ENCODE data around the gene COMMD1.

The COMMD1 gene

DNA sequence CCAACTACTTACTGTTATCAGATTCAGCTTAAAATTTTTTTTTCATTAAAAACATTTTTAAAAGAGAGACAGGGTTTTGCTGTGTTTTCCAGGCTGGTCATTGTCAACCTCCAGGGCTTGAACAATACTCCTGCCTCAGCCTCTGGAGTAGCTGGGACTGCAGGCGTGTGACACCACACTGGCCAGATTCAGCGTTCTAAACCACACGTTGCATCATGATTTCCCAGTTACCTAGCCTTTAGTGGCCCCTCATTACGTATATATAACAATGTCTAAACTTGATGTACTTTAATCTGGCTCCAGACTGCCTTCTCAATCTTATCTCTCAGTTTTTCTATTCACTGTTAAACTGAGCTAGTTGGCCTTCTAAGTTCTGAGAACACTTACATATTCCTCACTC is 89.6 kb downstream of the COMMD1 start:
- no peaks in the 10 kb centered on the region for H3K4me1 ChIP-seq (ENCODE audit: low read length)
- H3K36me3 ChIP-seq (replicated peaks; ENCODE audit: insufficient read depth, low read length): no peaks in the 10 kb centered on the region
- no peak for DNase-seq
- no peaks in the 10 kb centered on the region; the same call in 1 of the 2 replicates for H4K20me1 ChIP-seq (ENCODE audit: insufficient read depth, low read length)
- H3K9me3 ChIP-seq (replicated peaks; ENCODE audit: insufficient read depth, low read length): no peaks in the 10 kb centered on the region
- no peaks in the 10 kb centered on the region for H3K9me2 ChIP-seq (replicated peaks; ENCODE audit: insufficient read depth, low read length)
- no peak overlapping the region for H2AFZ ChIP-seq (ENCODE audit: low read length)
- H3K27ac ChIP-seq (ENCODE audit: low read length): no peak overlapping the region
- no peaks in the 10 kb centered on the region for H3F3A ChIP-seq (ENCODE audit: insufficient read depth, low read length)
- no peaks in the 10 kb centered on the region for H3K79me2 ChIP-seq (ENCODE audit: low read length)
- no peak overlapping the region for H3K9ac ChIP-seq (ENCODE audit: low read length)
- no peaks in the 10 kb centered on the region for H3K27me3 ChIP-seq (replicated peaks; ENCODE audit: insufficient read depth, low read length)
- TF ChIP-seq EZH2 (optimal IDR thresholded peaks at IDR 0.05; ENCODE audit: low read depth, low read length): no peak
- no peak for TF ChIP-seq EZH2phosphoT487 (IDR thresholded peaks at IDR 0.05; ENCODE audit: low read length)
- TF ChIP-seq, protein P1, sequence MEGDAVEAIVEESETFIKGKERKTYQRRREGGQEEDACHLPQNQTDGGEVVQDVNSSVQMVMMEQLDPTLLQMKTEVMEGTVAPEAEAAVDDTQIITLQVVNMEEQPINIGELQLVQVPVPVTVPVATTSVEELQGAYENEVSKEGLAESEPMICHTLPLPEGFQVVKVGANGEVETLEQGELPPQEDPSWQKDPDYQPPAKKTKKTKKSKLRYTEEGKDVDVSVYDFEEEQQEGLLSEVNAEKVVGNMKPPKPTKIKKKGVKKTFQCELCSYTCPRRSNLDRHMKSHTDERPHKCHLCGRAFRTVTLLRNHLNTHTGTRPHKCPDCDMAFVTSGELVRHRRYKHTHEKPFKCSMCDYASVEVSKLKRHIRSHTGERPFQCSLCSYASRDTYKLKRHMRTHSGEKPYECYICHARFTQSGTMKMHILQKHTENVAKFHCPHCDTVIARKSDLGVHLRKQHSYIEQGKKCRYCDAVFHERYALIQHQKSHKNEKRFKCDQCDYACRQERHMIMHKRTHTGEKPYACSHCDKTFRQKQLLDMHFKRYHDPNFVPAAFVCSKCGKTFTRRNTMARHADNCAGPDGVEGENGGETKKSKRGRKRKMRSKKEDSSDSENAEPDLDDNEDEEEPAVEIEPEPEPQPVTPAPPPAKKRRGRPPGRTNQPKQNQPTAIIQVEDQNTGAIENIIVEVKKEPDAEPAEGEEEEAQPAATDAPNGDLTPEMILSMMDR (IDR thresholded peaks at IDR 0.05; ENCODE audit: low read length): no peak
- H3K4me3 ChIP-seq (ENCODE audit: low read length): no peak overlapping the region
- no peak overlapping the region for H3K4me2 ChIP-seq (ENCODE audit: low read depth, low read length)

DNA sequence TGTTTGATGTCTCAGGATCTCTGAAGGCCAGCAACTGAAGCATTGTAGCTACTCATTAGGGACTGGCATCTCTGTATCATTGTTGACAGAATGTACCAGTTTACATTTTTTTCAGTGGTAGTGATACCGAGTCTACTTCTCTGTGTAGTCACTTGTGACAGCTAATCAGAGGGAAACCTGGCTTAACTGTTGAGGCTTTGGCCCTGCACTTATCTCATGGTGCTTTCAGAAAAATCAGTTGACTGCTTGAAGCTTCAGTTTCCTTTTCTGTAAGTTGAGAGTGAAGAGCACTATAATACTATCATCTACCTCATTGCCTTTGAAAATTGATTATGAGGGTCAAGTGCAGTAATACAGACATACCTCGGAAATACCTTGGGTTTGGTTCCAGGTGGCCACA is 90.0 kb downstream of the COMMD1 start:
- Histone ChIP-seq H3K4me3 (ENCODE audit: low read length) (no peak overlapping the region), H3K36me3 (replicated peaks; ENCODE audit: insufficient read depth, low read length) (no peaks in the 10 kb centered on the region), H3K4me2 (ENCODE audit: low read depth, low read length) (no peak overlapping the region), H3K9ac (ENCODE audit: low read length) (no peak overlapping the region), H4K20me1 (ENCODE audit: insufficient read depth, low read length) (no peaks in the 10 kb centered on the region; the same call in 1 of the 2 replicates), H2AFZ (ENCODE audit: low read length) (no peak overlapping the region), H3K27ac (ENCODE audit: low read length) (no peak overlapping the region), H3K4me1 (ENCODE audit: low read length) (no peaks in the 10 kb centered on the region), H3K9me3 (replicated peaks; ENCODE audit: insufficient read depth, low read length) (no peaks in the 10 kb centered on the region), H3K79me2 (ENCODE audit: low read length) (no peaks in the 10 kb centered on the region), H3F3A (ENCODE audit: insufficient read depth, low read length) (no peaks in the 10 kb centered on the region), H3K9me2 (replicated peaks; ENCODE audit: insufficient read depth, low read length) (no peaks in the 10 kb centered on the region), H3K27me3 (replicated peaks; ENCODE audit: insufficient read depth, low read length) (no peaks in the 10 kb centered on the region)
- DNase-seq: no peak
- no peak for TF ChIP-seq EZH2phosphoT487 (IDR thresholded peaks at IDR 0.05; ENCODE audit: low read length)
- TF ChIP-seq, protein P1 (IDR thresholded peaks at IDR 0.05; ENCODE audit: low read length): no peak
- no peak for TF ChIP-seq EZH2 (optimal IDR thresholded peaks at IDR 0.05; ENCODE audit: low read depth, low read length)

DNA sequence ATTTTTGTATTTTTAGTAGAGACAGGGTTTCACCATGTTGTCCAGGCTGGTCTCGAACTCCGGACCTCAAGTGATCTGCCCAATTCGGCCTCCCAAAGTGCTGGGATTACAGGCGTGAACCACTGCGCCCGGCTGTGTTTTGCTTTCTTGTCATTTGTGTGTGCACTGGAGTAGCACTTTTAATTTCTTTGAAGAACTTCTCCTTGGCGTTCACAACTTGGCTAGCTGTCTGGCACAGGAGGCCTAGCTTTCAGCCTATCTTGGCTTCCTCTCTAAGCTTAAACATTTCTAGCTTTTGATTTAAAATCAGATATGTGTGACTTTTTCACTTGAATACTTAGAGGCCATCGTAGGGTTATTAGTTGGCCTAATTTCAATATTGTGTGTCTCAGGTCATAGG is 93.0 kb downstream of the COMMD1 start:
- Histone ChIP-seq H3K9me3 (replicated peaks; ENCODE audit: insufficient read depth, low read length) (no peaks in the 10 kb centered on the region), H3K79me2 (ENCODE audit: low read length) (no peaks in the 10 kb centered on the region), H3K27me3 (replicated peaks; ENCODE audit: insufficient read depth, low read length) (no peaks in the 10 kb centered on the region), H3K4me3 (ENCODE audit: low read length) (no peak overlapping the region), H2AFZ (ENCODE audit: low read length) (no peak overlapping the region), H3K4me2 (ENCODE audit: low read depth, low read length) (no peak overlapping the region), H3K27ac (ENCODE audit: low read length) (no peak overlapping the region), H3F3A (ENCODE audit: insufficient read depth, low read length) (no peaks in the 10 kb centered on the region), H3K9ac (ENCODE audit: low read length) (no peak overlapping the region), H3K9me2 (replicated peaks; ENCODE audit: insufficient read depth, low read length) (no peaks in the 10 kb centered on the region), H4K20me1 (ENCODE audit: insufficient read depth, low read length) (no peaks in the 10 kb centered on the region), H3K36me3 (replicated peaks; ENCODE audit: insufficient read depth, low read length) (no peaks in the 10 kb centered on the region), H3K4me1 (ENCODE audit: low read length) (no peaks in the 10 kb centered on the region)
- no peak for TF ChIP-seq EZH2 (optimal IDR thresholded peaks at IDR 0.05; ENCODE audit: low read depth, low read length)
- no peak for TF ChIP-seq EZH2phosphoT487 (IDR thresholded peaks at IDR 0.05; ENCODE audit: low read length)
- TF ChIP-seq, protein P1 (IDR thresholded peaks at IDR 0.05; ENCODE audit: low read length): no peak
- no peak for DNase-seq
